Esophagus muscularis mucosa (tissue), 4 donors: Measurements from ENCODE around the gene TMA7B. TPM values are rescaled to one million over a fixed set of nuclear protein-coding genes. Genes with fewer than 3 reads are reported as not detected.
A peak's percentile ranks its signal among the peaks of the same experiment; 100 is the strongest.

ENCODE experiments used
- DNase-seq: peaks from one replicate; pipeline ENCODE4 v3.0.0-alpha.2; 2017; ENCODE audit errors: extremely low spot score
- H3K27ac ChIP-seq, 4 donors: fragments of 200-600 bp; sonication (generic); replicated peaks in 1 of 4; 1 replicate in 3 of 4; 2 replicates in 1 of 4; pipeline ENCODE4 v1.5.1; 2016 to 2019; ENCODE audit warnings: mild to moderate bottlenecking in 1 of 4
- H3K27me3 ChIP-seq, 4 donors: fragments of 200-600 bp; sonication (generic); one replicate each; pipeline versions ENCODE4 v1.5.1 to v1.6.0; 2016 to 2019
- H3K36me3 ChIP-seq, 4 donors: fragments of 200-600 bp; sonication (generic); one replicate each; pipeline ENCODE4 v1.5.1; 2016 to 2019
- H3K4me1 ChIP-seq, 4 donors: fragments of 200-600 bp; sonication (generic); one replicate each; pipeline ENCODE4 v1.5.1; 2016 to 2019
- H3K4me3 ChIP-seq, 4 donors: fragments of 200-600 bp; sonication (generic); 1 replicate in 2 of 4; 2 replicates in 2 of 4; pipeline ENCODE4 v1.5.1; 2016 to 2019; ENCODE audit warnings: mild to moderate bottlenecking in 4 of 4, moderate library complexity in 1 of 4
- H3K9me3 ChIP-seq, 4 donors: fragments of 200-600 bp; sonication (generic); 1 replicate in 3 of 4; 2 replicates in 1 of 4; pipeline ENCODE4 v1.5.1; 2016 to 2019
- EP300 ChIP-seq: sonication (generic); formaldehyde crosslinking; IDR thresholded peaks from one replicate; pipeline ENCODE4 v1.6.1; 2017; ENCODE audit warnings: antibody characterized with exemption
- POLR2A ChIP-seq: fragments of 450-650 bp; IDR thresholded peaks from one replicate; pipeline ENCODE4 v1.6.1; 2017; ENCODE audit warnings: antibody characterized with exemption, moderate library complexity, mild to moderate bottlenecking, low read depth
- POLR2AphosphoS5 ChIP-seq, 2 donors: sonication (generic); formaldehyde crosslinking; IDR thresholded peaks; one replicate each; pipeline ENCODE4 v1.6.1; 2017; ENCODE audit warnings: antibody characterized with exemption in 2 of 2
- WGBS: methylation state at CpG from one replicate; pipeline ENCODE4 v1.1.5; 2018; 5-methylcytosine and 5-hydroxymethylcytosine counted together
- intact Hi-C: fragments of 100-400 bp; cut with DNase I; formaldehyde crosslinking; loops from one replicate; pipeline ENCODE4 v1.15.1; 2023
- total RNA-seq, 4 donors: library from RNA; depleted of rRNA; stranded (reverse); fragments of >200 nt; gene quantifications; one replicate each; pipeline versions ENCODE4 v1.1.0 to v1.2.1, GENCODE V29; 2016
- TF ChIP-seq, protein P1 (sequence below), 3 experiments: fragments of 200-600 bp in 2 of 3; fragments of 450-650 bp in 1 of 3; sonication (generic) in 2 of 3; IDR thresholded peaks; one replicate each; pipeline ENCODE4 v1.5.1; 2017 to 2019; ENCODE audit warnings: antibody characterized with exemption in 3 of 3, mild to moderate bottlenecking in 2 of 3, moderate library complexity in 1 of 3

TMA7B gene
- total RNA-seq, 4 donors from 2014 or later, result not detected

DNA sequence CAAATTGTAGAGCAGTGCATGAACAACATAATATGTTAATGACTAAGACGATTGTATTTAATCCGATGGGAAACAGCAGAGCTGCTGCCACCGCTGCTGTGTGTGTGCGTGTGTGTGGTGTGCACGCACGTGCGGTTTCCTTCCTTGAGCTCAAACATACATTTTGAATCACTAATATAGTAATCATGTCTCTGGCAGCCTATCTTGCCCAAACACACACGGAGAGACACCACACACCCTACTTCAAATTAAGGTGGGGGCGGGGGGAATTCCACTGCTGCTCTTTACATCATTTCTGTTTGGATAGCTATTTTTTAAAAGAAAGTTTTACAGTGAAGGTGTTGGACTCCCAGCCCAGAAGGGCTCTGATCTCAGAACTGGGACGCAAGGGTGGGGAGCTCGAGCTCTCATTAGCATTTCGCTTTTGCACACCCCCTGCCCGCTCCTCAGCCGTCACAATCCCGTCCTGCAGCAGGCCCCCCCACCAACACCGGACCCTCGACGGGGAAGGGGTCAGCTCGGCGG lies 33.9 kb downstream of the TMA7B start:
- WGBS, result 68% methylated on average over 12 of the region's 20 CpGs
- no peak overlapping the region for H3K27ac ChIP-seq
- intact Hi-C loops, result no loop called here
- H3K36me3 ChIP-seq, result no peaks in the 10 kb centered on the region
- H3K27me3 ChIP-seq, result peaks cover 0 to 61% (median 15%) of the 10 kb centered on the region in 4 donors
- no peaks in the 10 kb centered on the region for H3K9me3 ChIP-seq
- H3K4me3 ChIP-seq, result peak overlapping the region in 3 of 4 donors; percentile 36 to 44 (median 37)
- no peak for DNase-seq
- TF ChIP-seq, protein P1, sequence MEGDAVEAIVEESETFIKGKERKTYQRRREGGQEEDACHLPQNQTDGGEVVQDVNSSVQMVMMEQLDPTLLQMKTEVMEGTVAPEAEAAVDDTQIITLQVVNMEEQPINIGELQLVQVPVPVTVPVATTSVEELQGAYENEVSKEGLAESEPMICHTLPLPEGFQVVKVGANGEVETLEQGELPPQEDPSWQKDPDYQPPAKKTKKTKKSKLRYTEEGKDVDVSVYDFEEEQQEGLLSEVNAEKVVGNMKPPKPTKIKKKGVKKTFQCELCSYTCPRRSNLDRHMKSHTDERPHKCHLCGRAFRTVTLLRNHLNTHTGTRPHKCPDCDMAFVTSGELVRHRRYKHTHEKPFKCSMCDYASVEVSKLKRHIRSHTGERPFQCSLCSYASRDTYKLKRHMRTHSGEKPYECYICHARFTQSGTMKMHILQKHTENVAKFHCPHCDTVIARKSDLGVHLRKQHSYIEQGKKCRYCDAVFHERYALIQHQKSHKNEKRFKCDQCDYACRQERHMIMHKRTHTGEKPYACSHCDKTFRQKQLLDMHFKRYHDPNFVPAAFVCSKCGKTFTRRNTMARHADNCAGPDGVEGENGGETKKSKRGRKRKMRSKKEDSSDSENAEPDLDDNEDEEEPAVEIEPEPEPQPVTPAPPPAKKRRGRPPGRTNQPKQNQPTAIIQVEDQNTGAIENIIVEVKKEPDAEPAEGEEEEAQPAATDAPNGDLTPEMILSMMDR (IDR thresholded peaks at IDR 0.05), result no peak
- no peak for TF ChIP-seq POLR2A
- TF ChIP-seq EP300, result no peak
- no peak for TF ChIP-seq POLR2AphosphoS5 (IDR thresholded peaks at IDR 0.05)
- H3K4me1 ChIP-seq, result peaks cover 8 to 33% (median 22%) of the 10 kb centered on the region in 4 donors

DNA sequence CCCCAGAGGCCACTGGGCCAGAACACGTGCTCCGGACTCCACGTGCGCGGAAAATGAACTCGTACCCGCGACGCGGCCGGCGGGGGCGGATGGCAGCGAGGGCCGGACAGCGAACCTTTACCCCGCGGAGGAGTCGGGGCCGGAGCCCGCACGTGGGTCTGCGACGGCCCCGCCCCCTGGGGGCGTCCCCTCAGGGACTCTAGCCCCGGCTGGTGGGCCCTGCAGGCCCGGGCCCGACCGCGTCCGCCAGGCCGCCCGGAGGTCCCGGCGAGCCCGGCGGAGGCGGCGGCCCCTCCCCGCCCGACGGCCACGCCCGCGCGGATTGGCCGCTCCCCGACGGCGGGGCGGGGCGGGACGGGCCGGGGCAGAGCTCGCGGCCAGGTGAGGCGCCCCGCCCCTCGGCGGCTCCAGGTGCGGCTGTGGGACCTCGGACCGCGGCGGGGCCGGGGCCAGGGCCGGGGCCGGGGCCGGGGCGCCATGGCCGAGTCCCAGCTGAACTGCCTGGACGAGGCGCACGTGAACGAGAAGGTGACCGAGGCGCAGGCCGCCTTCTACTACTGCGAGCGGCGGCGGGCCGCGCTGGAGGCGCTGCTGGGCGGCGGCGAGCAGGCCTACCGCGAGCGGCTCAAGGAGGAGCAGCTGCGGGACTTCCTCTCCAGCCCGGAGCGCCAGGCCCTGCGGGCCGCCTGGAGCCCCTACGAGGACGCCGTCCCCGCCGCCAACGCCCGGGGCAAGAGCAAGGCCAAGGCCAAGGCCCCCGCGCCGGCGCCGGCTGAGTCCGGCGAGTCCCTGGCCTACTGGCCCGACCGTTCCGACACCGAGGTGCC lies 34.6 kb downstream of the TMA7B start, which contains the start of gene FAM83F:
FAM83F (plus strand) TSS at position 389 of the 827 bp plus-strand sequence; CDS start at position 478, 89 bp downstream.
- H3K4me3 ChIP-seq, result peak within 1 kb of the TSS; percentile 21 to 44 (median 36)
- peaks cover 0 to 65% (median 15%) of the 10 kb centered on the region in 4 donors for H3K27me3 ChIP-seq
- no peak for DNase-seq
- intact Hi-C loops, result no loop called here
- no peaks in the 10 kb centered on the region for H3K9me3 ChIP-seq
- 17% methylated on average over 16 of the region's 115 CpGs for WGBS
- no peaks in the 10 kb centered on the region for H3K36me3 ChIP-seq
- TF ChIP-seq, protein P1 (IDR thresholded peaks at IDR 0.05), result no peak
- TF ChIP-seq EP300, result no peak
- TF ChIP-seq POLR2A, result no peak
- no peak for TF ChIP-seq POLR2AphosphoS5 (IDR thresholded peaks at IDR 0.05)
- peak within 1 kb of the TSS; percentile 25 to 56 (median 43) for H3K27ac ChIP-seq
- H3K4me1 ChIP-seq, result peaks cover 8 to 34% (median 22%) of the 10 kb centered on the region in 4 donors

DNA sequence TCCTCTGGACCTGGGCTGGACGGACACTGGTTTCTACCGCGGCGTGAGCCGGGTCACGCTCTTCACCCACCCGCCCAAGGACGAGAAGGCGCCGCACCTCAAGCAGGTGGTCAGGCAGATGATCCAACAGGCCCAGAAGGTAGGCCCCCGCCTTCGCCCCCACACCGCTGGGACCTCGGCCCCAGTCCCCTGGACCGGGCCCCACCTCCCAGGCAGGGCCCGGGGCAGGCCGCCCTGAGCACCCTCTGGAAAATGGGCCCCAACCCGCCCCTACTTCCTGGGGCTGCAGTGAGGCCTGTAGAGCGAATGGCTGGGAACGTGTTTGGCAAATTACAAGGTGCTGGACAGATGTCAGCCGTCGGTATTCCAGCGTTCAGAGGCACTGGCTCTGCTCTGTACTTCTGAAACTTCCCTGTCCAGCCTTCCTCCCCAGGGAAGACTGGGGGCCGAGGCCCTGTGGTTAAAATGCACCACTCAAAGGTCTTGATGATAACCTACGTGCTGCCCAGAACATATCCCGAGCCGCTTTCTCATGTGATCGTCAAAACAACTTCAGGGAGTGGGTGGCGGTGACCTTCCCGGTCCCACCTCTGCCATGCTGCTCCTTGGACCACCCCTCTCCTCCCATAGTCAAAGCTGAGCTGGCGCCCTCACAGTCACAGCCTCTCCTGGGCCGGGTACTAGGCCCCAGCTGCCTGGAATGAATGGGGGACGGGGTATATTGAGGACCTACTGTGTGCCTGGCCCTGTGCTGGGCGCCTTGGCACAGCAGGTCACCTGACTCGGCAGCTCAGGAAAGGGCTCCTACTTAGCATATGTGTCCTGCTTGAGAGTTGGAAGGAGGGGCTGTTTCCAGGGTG lies 35.4 kb downstream of the TMA7B start:
- H3K27me3 ChIP-seq, result peaks cover 0 to 65% (median 15%) of the 10 kb centered on the region in 4 donors
- peak overlapping the region; percentile 25 to 56 (median 43) for H3K27ac ChIP-seq

DNA sequence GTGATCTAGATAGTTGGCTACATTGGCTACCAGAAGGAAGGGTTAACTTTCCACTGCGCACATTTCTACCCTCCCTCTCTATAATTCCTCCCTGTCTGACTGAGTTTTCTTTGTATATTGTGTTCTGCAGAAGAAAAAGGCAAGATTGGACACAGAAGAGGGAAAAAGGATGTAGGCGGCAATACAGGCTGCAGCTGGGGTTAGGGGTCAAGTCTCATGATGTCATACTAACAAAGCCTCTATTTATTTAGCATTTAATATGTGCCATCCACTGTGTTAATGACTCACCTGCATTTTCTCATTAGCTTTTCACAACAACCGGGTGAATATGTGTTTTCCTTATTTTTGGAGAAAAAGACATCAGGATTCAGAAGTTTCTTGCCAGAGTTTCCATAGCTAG lies 36.5 kb downstream of the TMA7B start:
- H3K27ac ChIP-seq, result peak overlapping the region in 3 of 4 donors; percentile 40 to 49 (median 44)
- H3K36me3 ChIP-seq, result no peaks in the 10 kb centered on the region
- no peak overlapping the region for H3K4me3 ChIP-seq
- H3K9me3 ChIP-seq, result no peaks in the 10 kb centered on the region
- DNase-seq, result no peak
- intact Hi-C loops, result no loop called here
- WGBS, result 89% methylated on average over 3 of the region's 3 CpGs
- peaks cover 8 to 34% (median 24%) of the 10 kb centered on the region in 4 donors for H3K4me1 ChIP-seq
- TF ChIP-seq POLR2AphosphoS5 (IDR thresholded peaks at IDR 0.05) (no peak), EP300 (no peak), POLR2A (no peak)
- TF ChIP-seq, protein P1 (IDR thresholded peaks at IDR 0.05), result no peak
- H3K27me3 ChIP-seq, result peaks cover 0 to 65% (median 15%) of the 10 kb centered on the region in 4 donors

More for the DNA sequence above, 35.4 kb downstream of the TMA7B start:
- no peaks in the 10 kb centered on the region for H3K36me3 ChIP-seq
- peaks cover 8 to 34% (median 22%) of the 10 kb centered on the region in 4 donors for H3K4me1 ChIP-seq
- DNase-seq, result no peak
- no peak for TF ChIP-seq EP300
- no peak for TF ChIP-seq POLR2AphosphoS5 (IDR thresholded peaks at IDR 0.05)
- H3K4me3 ChIP-seq, result peak overlapping the region; percentile 21 to 44 (median 36)
- no peaks in the 10 kb centered on the region for H3K9me3 ChIP-seq
- whole genome bisulfite sequencing, result 91% methylated on average over 7 of the region's 35 CpGs
- intact Hi-C loops, result no loop called here
